DOHH2 (cell line): ENCODE results near the gene FA2H.

ENCODE experiments used
- H3F3A ChIP-seq: fragments of 200-600 bp; sonication (generic), shearing (Covaris generic); 2 replicates; pipeline ENCODE4 v1.6.0; 2016; ENCODE audit warnings: antibody characterized with exemption, mild to moderate bottlenecking; ENCODE audit not compliant: control insufficient read depth, insufficient read depth
- H3K27ac ChIP-seq: fragments of 200-600 bp; sonication (generic); 2 replicates; pipeline ENCODE4 v1.5.1; 2014; ENCODE audit warnings: low read depth, mild to moderate bottlenecking, low read length, moderate library complexity
- H3K27me3 ChIP-seq: fragments of 200-600 bp; sonication (generic); 2 replicates; pipeline ENCODE4 v1.6.1; 2014; ENCODE audit warnings: mild to moderate bottlenecking, low read length, mixed read lengths; ENCODE audit not compliant: control insufficient read depth
- H3K36me3 ChIP-seq: fragments of 200-600 bp; sonication (generic); 2 replicates; pipeline ENCODE4 v1.6.1; 2014; ENCODE audit warnings: mild to moderate bottlenecking, low read length, moderate library complexity, mixed read lengths; ENCODE audit not compliant: control insufficient read depth
- H3K4me1 ChIP-seq: fragments of 200-600 bp; sonication (generic); 2 replicates; pipeline ENCODE4 v1.6.1; 2014; ENCODE audit warnings: mild to moderate bottlenecking, low read length, mixed read lengths; ENCODE audit not compliant: control insufficient read depth
- H3K4me2 ChIP-seq: fragments of 200-600 bp; sonication (generic); 2 replicates; pipeline ENCODE4 v1.6.0; 2014; ENCODE audit warnings: mild to moderate bottlenecking, low read length, moderate library complexity
- H3K4me3 ChIP-seq: fragments of 200-600 bp; sonication (generic); 2 replicates; pipeline ENCODE4 v1.5.1; 2014; ENCODE audit warnings: mild to moderate bottlenecking, low read length, mixed read lengths
- H3K79me2 ChIP-seq: fragments of 200-600 bp; sonication (generic); 2 replicates; pipeline ENCODE4 v1.6.1; 2014; ENCODE audit warnings: mild to moderate bottlenecking, low read length, mixed read lengths; ENCODE audit not compliant: control insufficient read depth
- H3K9me2 ChIP-seq: fragments of 200-600 bp; sonication (generic); replicated peaks from 2 replicates; pipeline ENCODE4 v1.6.1; 2014; ENCODE audit warnings: mild to moderate bottlenecking, low read length, mixed read lengths; ENCODE audit not compliant: control insufficient read depth
- H3K9me3 ChIP-seq: fragments of 200-600 bp; sonication (generic); 2 replicates; pipeline ENCODE4 v1.6.1; 2014; ENCODE audit warnings: antibody characterized with exemption, low read length, mixed read lengths; ENCODE audit not compliant: control insufficient read depth, insufficient read depth
- H4K20me1 ChIP-seq: fragments of 200-600 bp; sonication (generic); 2 replicates; pipeline ENCODE4 v1.6.0; 2014; ENCODE audit warnings: low read depth, mild to moderate bottlenecking, antibody characterized with exemption, low read length, moderate library complexity; ENCODE audit not compliant: control insufficient read depth, insufficient read depth
- CTCF ChIP-seq: fragments of 200-600 bp; sonication (generic); IDR thresholded peaks from one replicate; pipeline ENCODE4 v1.5.1; 2014; ENCODE audit warnings: antibody characterized with exemption, mild to moderate bottlenecking, low read depth, low read length; ENCODE audit not compliant: poor library complexity, severe bottlenecking
- EZH2phosphoT487 ChIP-seq: fragments of 200-600 bp; sonication (generic); IDR thresholded peaks from 2 replicates; pipeline ENCODE4 v1.6.1; 2017; ENCODE audit warnings: borderline replicate concordance, mild to moderate bottlenecking, antibody characterized with exemption, low read length, moderate library complexity, mixed read lengths

Gene FA2H

GRCh38 chr16:74761665-74762064 lies 13.0 kb downstream of the FA2H start:
- Histone ChIP-seq H3K9me2 (no peaks in the 10 kb centered on the region), H3K9me3 (no peaks in the 10 kb centered on the region), H3K79me2 (no peaks in the 10 kb centered on the region), H3F3A (no peaks in the 10 kb centered on the region), H3K4me3 (no peak overlapping the region), H3K4me1 (no peaks in the 10 kb centered on the region), H3K27ac (no peak overlapping the region), H3K27me3 (peaks cover 6% of the 10 kb centered on the region), H3K4me2 (no peak overlapping the region), H4K20me1 (no peaks in the 10 kb centered on the region), H3K36me3 (no peaks in the 10 kb centered on the region)
- no peak for TF ChIP-seq EZH2phosphoT487
- no peak for TF ChIP-seq CTCF

GRCh38 chr16:74760007-74760767 lies 14.4 kb downstream of the FA2H start:
- Histone ChIP-seq H3K27ac (no peak overlapping the region), H3K79me2 (no peaks in the 10 kb centered on the region), H3K27me3 (peaks cover 6% of the 10 kb centered on the region), H3K4me3 (no peak overlapping the region), H3K4me1 (no peaks in the 10 kb centered on the region), H3F3A (no peaks in the 10 kb centered on the region), H3K9me3 (no peaks in the 10 kb centered on the region), H3K36me3 (no peaks in the 10 kb centered on the region), H3K9me2 (no peaks in the 10 kb centered on the region), H3K4me2 (no peak overlapping the region), H4K20me1 (no peaks in the 10 kb centered on the region)
- TF ChIP-seq CTCF (no peak), EZH2phosphoT487 (no peak)

GRCh38 chr16:74759564-74759963 lies 15.1 kb downstream of the FA2H start:
- Histone ChIP-seq H3K27ac (no peak overlapping the region), H3K9me3 (no peaks in the 10 kb centered on the region), H3K4me3 (no peak overlapping the region), H3K4me1 (no peaks in the 10 kb centered on the region), H3K79me2 (no peaks in the 10 kb centered on the region), H3F3A (no peaks in the 10 kb centered on the region), H3K36me3 (no peaks in the 10 kb centered on the region), H3K27me3 (peaks cover 6% of the 10 kb centered on the region), H3K4me2 (no peak overlapping the region), H3K9me2 (no peaks in the 10 kb centered on the region), H4K20me1 (no peaks in the 10 kb centered on the region)
- no peak for TF ChIP-seq EZH2phosphoT487
- TF ChIP-seq CTCF = no peak
